ENCODE measurements around the gene FOXA3. TPM values are rescaled to one million over a fixed set of nuclear protein-coding genes. Genes with fewer than 3 reads are reported as not detected.

Gene FOXA3
- total and polyA plus RNA-seq, 10 of the 15 experiments (the other 5 are each of a cell fraction or from before 2014, with no cell fraction given), result 0.04 to 0.83 (median 0.11) TPM; not detected in 5

DNA sequence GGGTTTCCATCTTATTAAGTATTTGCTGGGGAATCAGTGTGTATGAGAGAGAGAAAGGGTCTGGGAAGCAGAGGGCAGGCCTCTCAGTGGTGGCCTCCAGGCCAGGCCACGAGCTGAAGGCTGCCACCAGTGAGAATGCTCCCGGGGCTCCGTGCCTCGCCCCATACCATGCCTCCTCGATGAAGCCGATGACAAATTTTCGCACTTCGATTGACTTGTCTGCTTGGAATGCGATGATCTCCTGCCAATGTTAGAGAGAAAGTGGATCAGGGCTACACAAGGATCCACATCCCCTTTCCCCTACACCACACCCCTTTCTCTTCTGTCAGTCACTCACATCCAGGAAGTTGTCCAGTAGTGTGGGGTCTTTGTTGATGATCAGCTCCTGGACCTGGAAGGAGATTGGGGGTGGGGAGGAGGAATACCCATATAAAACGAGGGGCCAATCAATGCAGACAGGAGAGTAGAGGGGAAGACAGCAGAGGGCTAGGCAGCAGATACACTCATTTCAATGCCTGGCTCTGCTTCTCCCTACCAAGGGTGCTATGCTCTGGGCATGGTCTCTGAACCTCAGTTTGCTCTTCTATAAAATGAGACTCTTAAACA, 11.9 kb upstream of the FOXA3 start:
- no peak for ATAC-seq
- no peak for FAIRE-seq
- no peak overlapping the region for H3K4me2 ChIP-seq (ENCODE audit: control insufficient read depth, insufficient read depth)
- intact Hi-C loops (cut with micrococcal nuclease; ENCODE audit: unreplicated experiment) (no loop called here), in situ Hi-C loops (cut with MboI) (no loop called here)
- no TSS peak for BruUV-seq (replicated peaks)
- 95% methylated on average over 10 of the region's 10 CpGs for WGBS (ENCODE audit: insufficient coverage, insufficient replicate concordance, low lambda C conversion rate, missing lambda C conversion rate)
- no peak overlapping the region for H3K4me3 ChIP-seq
- no peak overlapping the region for H2AFZ ChIP-seq (ENCODE audit: control insufficient read depth, low read depth, low read length)
- ChIA-PET CTCF (interaction anchor here (0.5 to 0.8 kb wide), 2 partner anchors 35 to 55 kb away, joined by 3 to 4 read pairs; no protein-coding TSS in a partner anchor), RAD21 (ENCODE audit: unreplicated experiment) (no interaction called here), SMC1A (ENCODE audit: uncharacterized antibody, unreplicated experiment) (no interaction called here), POLR2A (no interaction called here)
- H3K36me3 ChIP-seq (ENCODE audit: control insufficient read depth in 2 of 2, insufficient read depth in 2 of 2, low read length in 1 of 2), result peaks cover 33 to 51% of the 10 kb centered on the region in 2 experiments
- H3K9me3 ChIP-seq (replicated peaks; ENCODE audit: control insufficient read depth, insufficient read depth, low read length), result no peaks in the 10 kb centered on the region
- H3K79me2 ChIP-seq (ENCODE audit: control insufficient read depth, insufficient read depth, low read length), result peaks cover 2% of the 10 kb centered on the region; the same call in 1 of the 2 replicates
- H4K20me1 ChIP-seq (ENCODE audit: control insufficient read depth, insufficient read depth), result no peaks in the 10 kb centered on the region
- no peaks in the 10 kb centered on the region for H3K27me3 ChIP-seq (replicated peaks in 1 of 2; ENCODE audit: control insufficient read depth in 2 of 2, insufficient read depth in 2 of 2, low read length in 1 of 2)
- TF ChIP-seq, protein P1, sequence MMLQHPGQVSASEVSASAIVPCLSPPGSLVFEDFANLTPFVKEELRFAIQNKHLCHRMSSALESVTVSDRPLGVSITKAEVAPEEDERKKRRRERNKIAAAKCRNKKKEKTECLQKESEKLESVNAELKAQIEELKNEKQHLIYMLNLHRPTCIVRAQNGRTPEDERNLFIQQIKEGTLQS (IDR thresholded peaks at IDR 0.05; ENCODE audit: borderline replicate concordance, extremely low read depth, low read depth, low read length), result no peak
- TF ChIP-seq MYC (IDR thresholded peaks at IDR 0.05; ENCODE audit: insufficient read depth, insufficient read length, insufficient replicate concordance, low read length, severe bottlenecking) (no peak), CEBPZ (IDR thresholded peaks at IDR 0.05; ENCODE audit: low read depth, low read length) (no peak), POLR2AphosphoS5 (IDR thresholded peaks at IDR 0.05; ENCODE audit: low read length) (no peak), HDAC6 (IDR thresholded peaks at IDR 0.05; ENCODE audit: unreplicated experiment) (no peak), BRCA1 (IDR thresholded peaks at IDR 0.05; ENCODE audit: low read depth, low read length) (no peak), GABPA (IDR thresholded peaks at IDR 0.05; ENCODE audit: low read depth) (no peak), IRF5 (IDR thresholded peaks at IDR 0.05; ENCODE audit: borderline replicate concordance) (no peak), ATF2 (IDR thresholded peaks at IDR 0.05; ENCODE audit: low read length) (no peak), RUNX3 (IDR thresholded peaks at IDR 0.05; ENCODE audit: low read length) (no peak), ZSCAN29 (IDR thresholded peaks at IDR 0.05) (no peak), MEF2A (IDR thresholded peaks at IDR 0.05; ENCODE audit: insufficient read depth, low read depth, low read length) (no peak)
- TF ChIP-seq, protein P2, sequence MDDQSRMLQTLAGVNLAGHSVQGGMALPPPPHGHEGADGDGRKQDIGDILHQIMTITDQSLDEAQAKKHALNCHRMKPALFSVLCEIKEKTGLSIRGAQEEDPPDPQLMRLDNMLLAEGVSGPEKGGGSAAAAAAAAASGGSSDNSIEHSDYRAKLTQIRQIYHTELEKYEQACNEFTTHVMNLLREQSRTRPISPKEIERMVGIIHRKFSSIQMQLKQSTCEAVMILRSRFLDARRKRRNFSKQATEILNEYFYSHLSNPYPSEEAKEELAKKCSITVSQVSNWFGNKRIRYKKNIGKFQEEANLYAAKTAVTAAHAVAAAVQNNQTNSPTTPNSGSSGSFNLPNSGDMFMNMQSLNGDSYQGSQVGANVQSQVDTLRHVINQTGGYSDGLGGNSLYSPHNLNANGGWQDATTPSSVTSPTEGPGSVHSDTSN (IDR thresholded peaks at IDR 0.05; ENCODE audit: insufficient replicate concordance, low read depth, low read length), result no peak
- no peak overlapping the region for H3K9ac ChIP-seq (ENCODE audit: control insufficient read depth, insufficient read depth, low read length)
- no peak for DNase-seq (ENCODE audit: low read depth, low spot score)
- H3K27ac ChIP-seq (ENCODE audit: control insufficient read depth, insufficient read depth), result no peak overlapping the region
- H3K4me1 ChIP-seq (ENCODE audit: control insufficient read depth, insufficient read depth, low read length), result no peaks in the 10 kb centered on the region

All from GM12878 (cell line).